Measurements from ENCODE around the gene CCDC182. TPM values are rescaled to one million over a fixed set of nuclear protein-coding genes. Genes with fewer than 3 reads are reported as not detected.

Gene CCDC182
- total RNA-seq, 1 donor, result not detected

- H3K4me3 ChIP-seq (ENCODE audit: insufficient read depth, low read length), result no peak overlapping the region
These were observed 7.2 kb upstream of the CCDC182 start for GRCh38 chr17:57752031-57752905.

GRCh38 chr17:57751348-57751971, 6.4 kb upstream of the CCDC182 start:
- H3K79me2 ChIP-seq (ENCODE audit: insufficient read depth, low read length), result no peaks in the 10 kb centered on the region
- no peak overlapping the region for H3K4me2 ChIP-seq (ENCODE audit: insufficient read depth, low read length)
- H3K4me3 ChIP-seq (ENCODE audit: insufficient read depth, low read length), result no peak overlapping the region
- H4K20me1 ChIP-seq (ENCODE audit: insufficient read depth, low read length), result no peaks in the 10 kb centered on the region
- TF ChIP-seq CTCF (IDR thresholded peaks at IDR 0.05; ENCODE audit: extremely low read depth, low read depth, low read length), result no peak
- DNase-seq (ENCODE audit: insufficient read length, low spot score, missing footprints), result peak; percentile 42
- no peak overlapping the region for H2AFZ ChIP-seq (ENCODE audit: low read length)
- no peaks in the 10 kb centered on the region for H3K9me3 ChIP-seq (ENCODE audit: low read depth, low read length)
- H3K27me3 ChIP-seq (ENCODE audit: insufficient read depth, low read length), result no peaks in the 10 kb centered on the region
- H3K4me1 ChIP-seq (ENCODE audit: insufficient read depth, low read length), result no peaks in the 10 kb centered on the region
- H3K36me3 ChIP-seq (ENCODE audit: insufficient read depth, low read length), result no peaks in the 10 kb centered on the region
- no peak overlapping the region for H3K27ac ChIP-seq (ENCODE audit: low read depth, low read length)

More at GRCh38 chr17:57752031-57752905, 7.2 kb upstream of the CCDC182 start:
- Histone ChIP-seq H3K4me2 (ENCODE audit: insufficient read depth, low read length) (no peak overlapping the region), H3K27me3 (ENCODE audit: insufficient read depth, low read length) (no peaks in the 10 kb centered on the region), H4K20me1 (ENCODE audit: insufficient read depth, low read length) (no peaks in the 10 kb centered on the region), H2AFZ (ENCODE audit: low read length) (no peak overlapping the region), H3K27ac (ENCODE audit: low read depth, low read length) (no peak overlapping the region), H3K9me3 (ENCODE audit: low read depth, low read length) (no peaks in the 10 kb centered on the region), H3K4me1 (ENCODE audit: insufficient read depth, low read length) (no peaks in the 10 kb centered on the region), H3K79me2 (ENCODE audit: insufficient read depth, low read length) (no peaks in the 10 kb centered on the region), H3K36me3 (ENCODE audit: insufficient read depth, low read length) (no peaks in the 10 kb centered on the region)
- no peak for TF ChIP-seq CTCF (IDR thresholded peaks at IDR 0.05; ENCODE audit: extremely low read depth, low read depth, low read length)
- DNase-seq (ENCODE audit: insufficient read length, low spot score, missing footprints), result peak; percentile 54

- Histone ChIP-seq H3K36me3 (ENCODE audit: insufficient read depth, low read length) (no peaks in the 10 kb centered on the region), H3K79me2 (ENCODE audit: insufficient read depth, low read length) (no peaks in the 10 kb centered on the region), H2AFZ (ENCODE audit: low read length) (no peak overlapping the region), H3K4me3 (ENCODE audit: insufficient read depth, low read length) (no peak overlapping the region), H4K20me1 (ENCODE audit: insufficient read depth, low read length) (no peaks in the 10 kb centered on the region), H3K9me3 (ENCODE audit: low read depth, low read length) (no peaks in the 10 kb centered on the region), H3K27me3 (ENCODE audit: insufficient read depth, low read length) (no peaks in the 10 kb centered on the region), H3K4me1 (ENCODE audit: insufficient read depth, low read length) (no peaks in the 10 kb centered on the region), H3K27ac (ENCODE audit: low read depth, low read length) (no peak overlapping the region), H3K4me2 (ENCODE audit: insufficient read depth, low read length) (no peak overlapping the region)
- DNase-seq (ENCODE audit: insufficient read length, low spot score, missing footprints), result no peak
- TF ChIP-seq CTCF (IDR thresholded peaks at IDR 0.05; ENCODE audit: extremely low read depth, low read depth, low read length), result no peak
These were observed 5.8 kb upstream of the CCDC182 start for GRCh38 chr17:57750895-57751294.
